CD4-positive, alpha-beta T cell treated with Interleukin-10 for 1 hour (primary cell): ENCODE measurements around the gene CPTP.

Source experiments
- DNase-seq: peaks from one replicate; pipeline ENCODE4 v3.0.0-alpha.2; 2020

CPTP gene

DNA sequence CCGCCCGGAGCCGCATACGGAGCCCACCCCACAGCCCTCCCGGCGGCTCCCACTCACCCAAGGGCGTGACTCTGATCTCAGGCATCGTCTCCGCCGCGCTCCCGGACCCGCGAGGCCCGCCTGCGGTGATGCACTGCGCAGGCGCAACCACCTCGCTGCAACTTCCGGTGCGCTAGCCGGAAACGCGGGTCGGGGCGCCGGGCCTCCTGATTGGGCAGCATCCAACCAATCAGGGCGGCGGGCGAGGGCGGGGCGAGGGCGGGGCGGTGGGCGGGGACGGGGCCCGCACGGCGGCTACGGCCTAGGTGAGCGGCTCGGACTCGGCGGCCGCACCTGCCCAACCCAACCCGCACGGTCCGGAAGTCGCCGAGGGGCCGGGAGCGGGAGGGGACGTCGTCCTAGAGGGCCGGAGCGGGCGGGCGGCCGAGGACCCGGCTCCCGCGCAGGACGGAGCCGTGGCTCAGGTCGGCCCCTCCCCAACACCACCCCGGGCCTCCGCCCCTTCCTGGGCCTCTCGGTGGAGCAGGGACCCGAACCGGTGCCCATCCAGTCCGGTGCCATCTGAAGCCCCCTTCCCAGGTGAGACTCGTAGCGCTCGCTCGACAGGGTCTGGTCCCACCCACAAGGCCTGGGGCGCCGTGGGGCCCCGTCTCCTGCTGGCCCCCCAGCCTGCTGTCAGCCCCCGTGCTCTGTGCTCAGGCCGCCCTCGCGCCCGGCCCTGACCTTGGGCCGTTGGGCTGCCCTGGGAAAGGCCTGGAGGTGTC, at the start of gene CPTP, which contains the start of gene INTS11:
Gene CPTP, plus strand, starts transcription at position 279 of the 764 bp plus-strand sequence. CDS start 2,109 bp downstream, outside the sequence.
Gene INTS11, minus strand, starts transcription at position 137 of the 764 bp plus-strand sequence. Its CDS starts 52 bp downstream, at position 85.
- DNase-seq, result peak; percentile 96

DNA sequence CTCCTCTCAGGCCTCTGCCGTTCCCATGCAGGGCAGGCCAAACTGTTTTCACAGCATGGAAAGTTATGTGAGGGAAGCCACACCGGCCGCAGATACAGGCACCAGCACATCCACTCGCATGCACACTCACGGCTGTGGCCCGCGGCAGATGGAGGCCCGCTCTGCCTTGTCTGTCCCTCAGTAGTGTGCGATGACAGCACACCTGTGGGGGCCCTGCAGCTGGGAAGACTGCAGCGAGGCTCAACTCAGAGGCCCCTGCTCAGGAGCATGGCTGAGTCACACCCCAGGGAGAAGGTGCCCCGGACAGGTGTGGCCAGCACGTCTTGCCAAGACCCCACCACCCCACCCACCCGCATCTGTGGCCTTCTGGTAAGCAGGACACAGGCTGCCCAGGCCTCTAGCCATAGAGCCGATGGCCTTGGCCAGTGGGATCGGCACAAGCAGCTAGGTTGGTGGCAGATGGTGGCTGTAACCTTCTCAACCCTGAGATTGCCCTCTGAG, 49.6 kb upstream of the CPTP start:
- no peak for DNase-seq

DNA sequence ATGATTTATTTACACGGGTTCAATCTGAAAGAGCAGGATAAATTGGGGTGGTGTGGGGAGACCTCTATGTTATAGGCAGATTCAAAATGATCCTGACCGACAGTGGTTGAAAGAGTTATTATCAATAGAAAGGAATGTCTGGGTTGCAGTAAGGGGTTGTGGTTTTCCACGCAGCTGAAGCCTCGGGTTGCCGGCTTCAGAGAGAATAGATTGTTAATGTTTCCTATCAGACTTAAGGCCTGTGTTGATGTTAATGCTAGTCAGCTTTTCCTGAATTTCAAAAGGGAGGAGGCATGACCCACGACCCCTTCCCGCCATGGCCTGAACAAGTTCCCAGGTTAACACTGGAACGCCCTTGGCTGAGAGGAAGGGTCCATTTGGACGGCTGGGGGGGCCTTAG, 48.8 kb upstream of the CPTP start:
- no peak for DNase-seq

DNA sequence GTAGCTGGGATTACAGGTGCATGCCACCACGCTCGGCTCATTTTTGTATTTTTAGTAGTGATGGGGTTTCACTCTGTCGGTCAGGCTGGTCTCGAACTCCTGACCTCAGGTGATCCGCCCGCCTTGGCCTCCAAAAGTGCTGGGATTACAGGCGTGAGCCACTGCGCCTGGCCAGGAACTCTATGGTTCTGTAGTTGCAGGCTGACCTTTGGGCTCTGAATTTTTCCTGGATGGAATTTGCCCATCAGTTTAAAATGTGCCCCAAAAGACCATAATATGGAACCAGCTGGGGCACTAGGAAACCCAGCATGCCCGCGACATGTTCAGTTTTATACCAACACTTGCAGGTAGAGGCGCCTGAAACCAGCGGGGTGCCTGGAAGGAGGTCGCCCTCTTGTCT, 46.0 kb upstream of the CPTP start:
- DNase-seq, result no peak

DNA sequence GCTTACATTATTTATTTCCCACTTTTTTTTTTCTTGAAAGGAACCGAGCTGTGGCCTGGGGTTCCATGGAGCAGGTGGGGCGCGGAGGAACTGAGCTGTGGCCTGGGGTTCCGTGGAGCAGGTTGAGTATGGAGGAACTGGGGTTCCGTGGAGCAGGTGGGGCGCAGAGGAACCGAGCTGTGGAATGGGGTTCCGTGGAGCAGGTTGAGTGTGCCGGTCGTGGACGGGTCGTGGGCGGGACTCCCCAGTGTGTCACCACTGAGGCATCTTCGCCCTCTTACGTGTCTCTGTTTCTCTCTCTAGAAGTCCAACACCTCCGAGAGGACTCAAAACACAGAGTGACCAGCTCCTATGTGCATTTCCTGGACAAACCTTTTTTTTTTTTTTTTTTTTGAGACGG, 45.6 kb upstream of the CPTP start:
- DNase-seq, result no peak

DNA sequence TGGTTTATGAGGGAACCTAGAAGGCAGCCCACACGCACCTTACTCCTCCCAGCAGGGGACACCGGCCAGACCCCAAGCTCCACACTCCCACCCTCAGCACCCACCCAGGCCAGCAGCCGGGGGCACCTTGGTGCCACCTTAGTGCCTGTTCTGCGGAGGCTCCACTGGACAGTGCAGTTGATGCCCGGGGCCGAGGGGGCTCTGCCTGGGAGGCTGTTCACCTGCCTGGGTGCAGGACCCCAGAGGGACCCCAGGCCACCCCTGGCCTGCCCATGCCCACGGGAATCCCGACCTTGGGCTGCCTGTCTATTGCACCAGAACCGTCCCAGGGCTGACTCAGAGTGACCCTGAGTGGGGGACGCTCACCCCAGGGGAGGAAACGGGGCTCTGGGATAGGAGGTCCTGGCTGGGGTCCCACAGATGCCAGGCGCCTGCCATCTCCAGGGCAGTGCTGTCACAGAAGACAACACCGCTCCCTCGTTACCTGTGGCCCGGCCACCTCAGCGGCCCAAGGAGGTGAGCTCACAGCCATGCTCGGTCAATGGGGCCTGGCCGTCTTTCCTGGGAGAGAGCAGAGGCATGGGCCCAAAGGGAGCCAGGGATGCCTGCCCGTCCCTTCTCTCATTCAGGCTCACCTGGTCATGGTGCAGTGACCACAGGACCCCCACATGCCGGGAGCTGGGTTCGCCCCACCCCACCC, 43.7 kb upstream of the CPTP start:
- DNase-seq, result no peak

DNA sequence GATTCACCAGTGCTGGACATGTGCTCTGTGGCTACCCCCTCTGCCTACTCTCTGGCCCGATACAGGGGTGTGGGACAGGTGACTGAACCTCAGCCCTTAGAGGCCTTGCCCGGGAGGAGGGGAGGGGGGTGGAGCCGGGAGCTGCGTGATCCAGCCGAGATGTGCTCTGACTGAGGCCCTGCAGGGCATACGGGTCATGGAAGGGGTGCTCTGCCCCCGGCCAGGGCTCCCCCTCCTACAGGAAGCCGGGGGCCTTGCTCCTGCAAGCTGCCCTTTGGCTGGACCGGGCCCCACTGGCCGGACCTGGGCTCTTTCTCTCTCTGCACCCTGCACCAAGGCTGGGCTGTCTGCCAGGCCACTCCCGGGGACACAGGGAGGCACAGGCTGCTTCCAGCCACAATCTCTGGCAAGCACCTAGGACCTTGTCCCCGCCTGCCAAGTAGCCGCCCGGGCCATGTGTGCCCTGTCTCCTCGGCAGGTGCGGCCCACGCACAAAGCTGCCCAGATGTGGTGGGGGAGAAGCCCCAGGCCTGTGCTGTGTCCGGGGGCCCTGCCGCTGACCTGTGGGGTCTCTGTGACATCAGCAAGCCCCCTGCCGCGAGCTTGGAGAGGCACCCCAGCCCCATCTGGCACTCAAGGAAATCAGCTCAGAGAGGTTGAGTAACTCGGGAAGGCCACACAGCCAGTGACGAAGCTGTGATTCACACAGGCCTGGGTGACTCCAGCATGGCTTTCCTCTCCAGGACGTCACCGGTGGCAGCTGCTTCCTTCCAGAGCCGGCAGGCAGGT, 42.9 kb upstream of the CPTP start:
- DNase-seq, result no peak

DNA sequence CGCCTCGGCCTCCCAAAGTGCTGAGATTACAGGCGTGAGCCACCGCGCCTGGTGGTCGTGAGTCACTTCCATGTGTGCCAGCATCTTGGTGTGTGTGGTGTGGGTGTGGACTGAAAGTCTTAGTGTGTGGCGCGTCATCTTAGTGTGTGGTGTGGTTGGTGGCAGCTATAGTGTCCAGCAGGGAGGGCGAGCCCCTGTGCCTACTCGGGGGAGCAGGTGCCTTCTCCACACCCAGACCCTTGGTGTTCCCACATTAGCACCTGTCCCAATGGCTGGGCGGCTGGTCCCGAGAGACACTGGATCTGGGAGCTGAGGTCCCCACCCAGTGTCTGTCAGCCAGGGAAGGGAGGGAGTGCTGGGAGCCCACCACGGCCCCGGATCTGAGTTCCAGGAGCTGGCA, 41.6 kb upstream of the CPTP start:
- no peak for DNase-seq

DNA sequence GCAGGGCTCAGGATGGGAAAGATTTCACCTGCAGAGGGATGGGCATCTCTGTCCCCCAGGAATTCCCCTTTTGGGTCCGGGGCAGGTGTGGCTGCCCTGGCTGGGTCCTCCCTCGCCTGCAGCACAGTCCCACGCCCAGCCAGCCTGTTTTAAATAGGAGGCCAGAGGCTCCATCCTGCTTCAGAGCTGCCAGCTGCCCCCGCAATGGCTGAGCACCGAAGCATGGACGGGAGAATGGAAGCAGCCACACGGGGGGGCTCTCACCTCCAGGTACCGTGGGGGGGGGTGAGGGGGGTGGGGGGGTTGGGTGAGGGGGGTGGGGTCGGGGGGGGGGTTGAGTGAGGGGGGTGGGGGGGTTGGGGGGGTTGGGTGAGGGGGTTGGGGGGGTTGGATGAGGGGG, 40.8 kb upstream of the CPTP start:
- no peak for DNase-seq

DNA sequence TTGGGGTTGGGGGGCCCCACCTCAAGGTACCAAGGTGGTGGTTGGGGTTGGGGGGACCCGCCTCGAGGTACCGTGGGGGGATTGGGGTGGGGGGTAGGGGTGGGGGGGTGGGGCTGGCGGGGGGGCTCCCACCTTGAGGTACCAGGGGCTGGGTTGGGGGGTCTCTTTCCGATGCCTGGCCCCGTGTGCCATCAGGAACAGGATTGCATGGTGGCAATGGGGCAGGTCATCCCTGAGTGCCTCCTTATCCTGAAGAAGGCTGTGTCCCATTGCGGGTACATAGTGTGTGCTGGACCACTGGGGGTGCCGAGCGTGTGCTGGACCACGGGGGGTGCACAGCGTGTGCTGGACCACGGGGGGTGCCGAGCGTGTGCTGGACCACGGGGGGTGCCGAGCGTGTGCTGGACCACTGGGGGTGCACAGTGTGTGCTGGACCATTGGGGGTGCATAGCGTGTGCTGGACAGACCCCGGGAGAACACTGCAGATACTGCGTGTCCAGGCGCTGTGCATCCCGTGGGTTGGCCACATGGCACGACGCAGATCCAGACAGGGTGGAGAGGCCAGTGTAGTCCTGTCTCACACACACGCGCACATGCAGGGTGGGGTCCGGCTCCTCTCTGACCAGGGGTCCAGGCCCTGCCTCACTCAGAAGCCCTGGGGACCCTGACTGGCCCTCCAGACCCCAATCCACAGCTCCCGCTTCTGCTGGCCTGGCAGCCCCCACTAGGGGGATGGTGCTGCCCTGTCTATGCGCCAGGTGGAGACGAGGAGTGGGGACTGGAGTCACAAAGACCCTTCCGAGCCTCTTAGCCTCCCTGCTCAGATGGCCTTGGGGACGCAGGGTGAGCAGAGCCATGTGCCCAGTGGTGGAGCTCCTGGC, 40.1 kb upstream of the CPTP start:
- DNase-seq, result no peak

DNA sequence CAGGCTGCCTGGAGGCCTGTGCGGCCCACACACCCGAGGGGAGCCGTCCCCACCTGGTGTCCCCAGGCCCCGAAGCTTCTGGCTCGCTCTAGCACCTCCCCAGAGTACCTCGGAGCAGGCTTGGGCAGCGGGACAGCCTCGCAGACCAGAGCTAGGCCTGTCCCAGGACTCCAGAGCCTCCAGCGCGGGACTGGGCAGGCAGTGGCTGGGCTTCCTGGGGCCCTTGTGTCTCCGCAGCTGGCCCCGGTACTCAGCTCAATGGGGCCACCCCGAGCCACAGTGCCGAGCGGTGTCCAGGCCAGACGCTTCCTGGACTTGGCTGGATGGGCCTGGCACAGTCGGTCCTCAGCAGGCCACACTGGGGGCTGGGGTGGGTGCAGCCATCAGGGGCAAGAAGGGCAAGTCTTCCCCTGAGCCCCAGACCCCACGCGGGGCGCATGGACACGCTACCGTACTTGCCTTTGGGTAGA, 39.5 kb upstream of the CPTP start:
- DNase-seq, result no peak

DNA sequence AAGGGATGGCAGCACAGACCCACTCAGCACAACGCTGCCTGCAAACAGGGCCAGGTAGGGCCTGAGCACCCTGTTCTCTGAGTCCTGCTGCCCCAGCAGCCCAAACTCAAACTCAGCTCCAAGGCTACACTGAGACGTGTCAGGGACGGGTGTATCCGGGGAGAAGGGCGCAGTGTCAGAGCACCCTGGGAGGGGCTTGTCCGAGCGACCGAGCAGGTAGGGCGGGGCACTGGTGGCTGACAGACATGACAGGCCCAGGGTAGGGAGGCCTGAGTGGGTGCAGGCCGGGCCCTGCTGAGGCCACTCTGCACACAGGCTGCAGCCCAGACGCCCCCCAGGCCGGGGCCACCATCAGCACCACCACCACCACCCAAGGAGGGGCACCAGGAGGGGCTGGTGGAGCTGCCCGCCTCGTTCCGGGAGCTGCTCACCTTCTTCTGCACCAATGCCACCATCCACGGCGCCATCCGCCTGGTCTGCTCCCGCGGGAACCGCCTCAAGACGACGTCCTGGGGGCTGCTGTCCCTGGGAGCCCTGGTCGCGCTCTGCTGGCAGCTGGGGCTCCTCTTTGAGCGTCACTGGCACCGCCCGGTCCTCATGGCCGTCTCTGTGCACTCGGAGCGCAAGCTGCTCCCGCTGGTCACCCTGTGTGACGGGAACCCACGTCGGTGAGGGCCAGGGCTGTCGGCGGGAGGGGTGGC, 38.8 kb upstream of the CPTP start:
- DNase-seq, result no peak

DNA sequence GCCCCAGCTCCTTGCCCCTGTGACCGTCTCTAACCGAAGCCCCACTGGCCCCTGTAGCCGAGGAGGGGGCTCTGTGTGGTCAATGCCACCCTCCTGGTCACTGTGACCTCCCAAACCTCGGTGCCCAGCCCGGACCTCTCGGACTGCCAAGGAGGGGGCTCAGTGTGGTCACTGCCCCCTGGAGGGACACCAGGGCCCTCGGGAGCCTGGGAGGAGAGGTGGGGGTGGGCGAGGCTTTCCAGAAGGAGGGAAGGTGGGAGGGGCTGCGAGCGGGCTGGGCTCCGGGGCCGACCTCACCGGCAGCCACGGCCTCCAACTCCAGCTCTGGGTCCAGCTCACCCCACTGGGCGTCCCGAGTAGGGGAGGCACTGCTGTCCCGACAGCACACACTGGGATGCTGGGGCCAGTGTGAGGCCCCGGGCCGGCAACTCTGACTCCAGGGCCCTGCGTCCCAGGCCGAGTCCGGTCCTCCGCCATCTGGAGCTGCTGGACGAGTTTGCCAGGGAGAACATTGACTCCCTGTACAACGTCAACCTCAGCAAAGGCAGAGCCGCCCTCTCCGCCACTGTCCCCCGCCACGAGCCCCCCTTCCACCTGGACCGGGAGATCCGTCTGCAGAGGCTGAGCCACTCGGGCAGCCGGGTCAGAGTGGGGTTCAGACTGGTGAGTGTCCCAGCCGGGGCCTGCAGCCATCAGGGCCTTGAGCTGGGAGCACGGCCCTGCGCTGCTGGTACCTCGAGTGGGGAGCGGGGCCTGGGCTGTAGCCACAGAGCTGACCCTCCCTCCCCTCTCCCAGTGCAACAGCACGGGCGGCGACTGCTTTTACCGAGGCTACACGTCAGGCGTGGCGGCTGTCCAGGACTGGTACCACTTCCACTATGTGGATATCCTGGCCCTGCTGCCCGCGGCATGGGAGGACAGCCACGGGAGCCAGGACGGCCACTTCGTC, 38.0 kb upstream of the CPTP start:
- no peak for DNase-seq

DNA sequence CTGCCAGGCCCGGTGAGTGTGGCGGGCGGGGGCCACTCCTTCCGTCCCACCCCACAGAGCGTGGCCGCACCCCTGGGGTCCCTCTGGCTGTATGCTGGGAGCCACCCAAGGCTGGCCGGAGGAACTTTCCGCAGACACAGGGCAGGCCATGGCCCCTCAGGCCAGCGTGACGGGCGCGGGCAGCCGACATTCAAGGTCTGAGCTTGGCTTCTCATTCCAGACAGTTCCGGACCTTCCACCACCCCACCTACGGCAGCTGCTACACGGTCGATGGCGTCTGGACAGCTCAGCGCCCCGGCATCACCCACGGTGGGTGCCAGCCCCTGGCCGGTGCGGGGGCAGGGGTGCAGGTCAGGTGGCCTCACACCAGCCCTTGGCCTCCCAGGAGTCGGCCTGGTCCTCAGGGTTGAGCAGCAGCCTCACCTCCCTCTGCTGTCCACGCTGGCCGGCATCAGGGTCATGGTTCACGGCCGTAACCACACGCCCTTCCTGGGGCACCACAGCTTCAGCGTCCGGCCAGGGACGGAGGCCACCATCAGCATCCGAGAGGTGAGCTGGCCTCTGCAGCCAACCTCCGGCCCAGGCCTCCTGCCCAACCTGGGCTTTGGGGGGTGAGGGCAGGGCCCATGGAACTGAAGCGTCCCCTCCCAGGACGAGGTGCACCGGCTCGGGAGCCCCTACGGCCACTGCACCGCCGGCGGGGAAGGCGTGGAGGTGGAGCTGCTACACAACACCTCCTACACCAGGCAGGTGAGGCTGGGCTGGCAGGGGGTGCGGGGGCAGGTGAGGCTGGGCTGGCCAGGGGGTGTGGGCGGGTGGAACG, 37.1 kb upstream of the CPTP start:
- DNase-seq, result no peak

DNA sequence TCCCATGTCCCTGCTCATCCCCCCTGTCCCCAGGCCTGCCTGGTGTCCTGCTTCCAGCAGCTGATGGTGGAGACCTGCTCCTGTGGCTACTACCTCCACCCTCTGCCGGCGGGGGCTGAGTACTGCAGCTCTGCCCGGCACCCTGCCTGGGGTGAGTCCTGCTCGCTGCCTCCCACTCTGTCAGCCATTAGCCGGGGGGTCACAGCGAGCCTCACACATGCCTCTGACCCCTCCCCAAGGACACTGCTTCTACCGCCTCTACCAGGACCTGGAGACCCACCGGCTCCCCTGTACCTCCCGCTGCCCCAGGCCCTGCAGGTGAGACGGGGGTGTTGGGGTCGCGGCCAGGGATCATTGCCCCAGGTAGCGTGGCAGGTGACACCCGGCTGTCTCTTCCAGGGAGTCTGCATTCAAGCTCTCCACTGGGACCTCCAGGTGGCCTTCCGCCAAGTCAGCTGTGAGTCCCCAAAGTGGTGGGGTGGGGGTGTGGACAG, 34.3 kb upstream of the CPTP start:
- peak; percentile 76 for DNase-seq

DNA sequence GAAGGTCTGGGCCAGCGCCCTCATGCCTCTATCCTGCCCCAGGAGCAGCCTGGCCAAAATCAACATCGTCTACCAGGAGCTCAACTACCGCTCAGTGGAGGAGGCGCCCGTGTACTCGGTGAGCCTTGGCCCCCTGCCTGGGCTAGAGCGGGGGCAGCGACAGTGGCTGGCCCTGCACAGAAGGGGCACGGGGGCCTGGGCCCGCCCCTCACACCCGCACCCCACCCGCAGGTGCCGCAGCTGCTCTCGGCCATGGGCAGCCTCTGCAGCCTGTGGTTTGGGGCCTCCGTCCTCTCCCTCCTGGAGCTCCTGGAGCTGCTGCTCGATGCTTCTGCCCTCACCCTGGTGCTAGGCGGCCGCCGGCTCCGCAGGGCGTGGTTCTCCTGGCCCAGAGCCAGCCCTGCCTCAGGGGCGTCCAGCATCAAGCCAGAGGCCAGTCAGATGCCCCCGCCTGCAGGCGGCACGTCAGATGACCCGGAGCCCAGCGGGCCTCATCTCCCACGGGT, 33.5 kb upstream of the CPTP start:
- no peak for DNase-seq

DNA sequence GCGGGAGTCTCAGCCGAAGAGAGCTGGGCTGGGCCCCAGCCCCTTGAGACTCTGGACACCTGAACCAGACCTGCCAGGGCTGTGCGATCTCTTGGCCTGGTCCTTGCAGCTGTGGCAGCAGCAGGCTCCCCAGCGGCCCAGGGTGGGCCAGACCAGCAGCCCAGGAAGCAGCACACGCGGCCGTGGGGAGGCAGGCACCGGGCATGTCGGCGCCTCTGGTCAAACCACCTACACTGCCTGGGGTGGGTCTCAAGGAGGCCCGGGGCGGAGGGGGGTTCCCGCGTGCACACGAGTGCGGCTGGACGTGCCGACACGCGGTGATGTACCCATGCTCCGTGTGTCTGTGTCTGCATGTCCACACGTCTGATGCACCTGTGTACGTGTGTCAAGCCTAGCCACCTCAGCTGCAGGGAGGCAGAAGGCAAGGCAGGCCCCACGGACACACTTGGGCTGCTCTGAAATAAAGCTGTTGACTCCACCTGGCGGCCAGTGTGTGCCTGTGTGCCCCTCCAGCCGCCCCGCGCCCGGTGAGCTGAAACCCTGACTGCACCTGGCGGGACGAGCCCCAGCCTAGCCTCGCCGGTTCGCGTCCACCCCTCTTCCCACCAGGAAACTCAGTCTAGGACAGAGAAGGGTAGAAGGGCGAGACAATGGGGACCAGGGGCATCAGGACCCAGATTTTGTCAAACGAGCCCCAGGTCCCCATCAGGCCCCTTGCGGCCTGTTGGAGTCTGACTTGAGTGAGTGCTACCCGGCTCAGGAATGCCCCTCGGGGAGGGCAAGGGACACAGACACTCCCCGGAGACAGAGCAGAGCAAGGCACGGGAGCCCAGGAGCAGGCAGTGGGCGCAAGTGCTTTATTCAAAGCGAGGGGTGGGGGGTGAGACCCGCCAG, 32.8 kb upstream of the CPTP start:
- DNase-seq, result peak; percentile 73

DNA sequence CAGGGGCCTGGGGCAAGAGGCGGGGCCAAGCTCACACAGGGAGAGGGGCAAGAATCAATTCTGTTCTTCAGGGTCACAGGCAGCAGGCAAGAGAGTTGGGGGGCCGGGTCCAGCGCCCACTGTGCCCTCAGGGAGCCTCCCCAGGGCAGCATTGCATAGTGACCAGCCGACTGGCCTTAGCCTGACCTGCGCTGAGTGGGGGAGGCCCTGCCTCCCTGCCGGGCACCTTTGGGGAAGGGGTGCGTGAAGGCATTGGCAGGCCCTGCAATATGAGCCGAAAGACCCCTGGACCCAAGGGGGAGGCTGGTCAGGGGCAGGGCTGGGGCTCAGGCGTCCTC, 32.2 kb upstream of the CPTP start:
- no peak for DNase-seq
